ENCODE data around the gene SSUH2. TPM values are rescaled to one million over a fixed set of nuclear protein-coding genes. Genes with fewer than 3 reads are reported as not detected.
"Not testable (repeated sequence)": the region's sequence is repeated elsewhere in the genome, so short reads cannot be mapped to it uniquely, and the experiment has no call there.

The SSUH2 gene
- total and polyA plus RNA-seq, 9 of the 15 experiments (the other 6 are each of a cell fraction or from before 2014, with no cell fraction given) = 0.04 to 0.17 (median 0.04) TPM; not detected in 6

GRCh38 chr3:8681881-8682538 lies 37.4 kb upstream of the SSUH2 start:
- POLR2A ChIA-PET = interaction anchor here (0.7 kb wide), 1 partner anchor 598 kb away, joined by 3 read pairs; no protein-coding TSS in a partner anchor
- H3K9ac ChIP-seq (ENCODE audit: insufficient read depth in 1 of 2, low read depth in 2 of 2, low read length in 2 of 2); H3K36me3 ChIP-seq (ENCODE audit: control insufficient read depth, insufficient read depth, low read length); DNase-seq (ENCODE audit: extremely low read depth in 1 of 4, low spot score in 3 of 4); BruUV-seq (replicated peaks); H3K27ac ChIP-seq (ENCODE audit: extremely low read depth, low read depth, low read length); H3K79me2 ChIP-seq (ENCODE audit: control insufficient read depth, insufficient read depth, low read length); H3K9me3 ChIP-seq (replicated peaks; ENCODE audit: control insufficient read depth, insufficient read depth, low read depth, low read length); H3K4me1 ChIP-seq (replicated peaks in 1 of 2; ENCODE audit: control insufficient read depth in 2 of 2, insufficient read depth in 2 of 2, low read length in 2 of 2); ATAC-seq; in situ Hi-C loops (cut with MboI); H3K4me3 ChIP-seq; intact Hi-C loops (cut with micrococcal nuclease); FAIRE-seq; H3K9me1 ChIP-seq (ENCODE audit: control insufficient read depth, insufficient read depth, low read length); H2AFZ ChIP-seq (ENCODE audit: low read depth, low read length); CTCF ChIA-PET (ENCODE audit: low intra/inter-chr PET ratio); H3K4me2 ChIP-seq (ENCODE audit: insufficient read depth, low read length); H4K20me1 ChIP-seq (replicated peaks; ENCODE audit: control insufficient read depth, insufficient read depth, low read length): not testable (repeated sequence)
- 0% methylated on average over 8 of the region's 9 CpGs for WGBS (ENCODE audit: insufficient coverage, low coverage, missing lambda C conversion rate)
- H3K27me3 ChIP-seq (ENCODE audit: control insufficient read depth in 2 of 2, insufficient read depth in 2 of 2, low read length in 2 of 2) = peaks cover 0 to 30% of the 10 kb centered on the region in 2 experiments; a peak in 3 of 5 replicates

DNA sequence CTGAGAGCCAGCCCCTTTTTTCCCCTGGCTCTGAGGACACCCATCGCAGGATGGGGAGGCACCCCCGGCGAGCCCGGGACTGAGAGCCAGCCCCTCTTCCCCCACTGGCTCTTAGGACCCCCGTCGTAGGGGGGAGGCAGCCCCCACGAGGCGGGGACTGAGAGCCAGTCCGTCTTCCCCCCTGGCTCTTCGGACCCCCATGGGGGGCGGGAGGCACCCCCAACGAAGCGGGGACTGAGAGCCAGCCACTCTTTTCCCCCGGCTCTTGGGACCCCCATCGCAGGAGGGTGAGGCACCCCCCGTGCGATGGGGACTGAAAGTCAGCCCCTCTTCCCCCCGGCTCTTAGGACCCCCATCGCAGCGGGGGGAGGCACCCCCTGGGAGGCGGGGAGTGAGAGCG lies 36.8 kb upstream of the SSUH2 start:
- Histone ChIP-seq H4K20me1 (replicated peaks; ENCODE audit: control insufficient read depth, insufficient read depth, low read length) (no peaks in the 10 kb centered on the region), H3K4me2 (ENCODE audit: insufficient read depth, low read length) (no peak overlapping the region), H3K4me3 (no peak overlapping the region), H3K9me3 (replicated peaks; ENCODE audit: control insufficient read depth, insufficient read depth, low read depth, low read length) (no peaks in the 10 kb centered on the region), H3K9me1 (ENCODE audit: control insufficient read depth, insufficient read depth, low read length) (no peaks in the 10 kb centered on the region), H3K27ac (ENCODE audit: extremely low read depth, low read depth, low read length) (no peak overlapping the region), H3K27me3 (ENCODE audit: control insufficient read depth in 2 of 2, insufficient read depth in 2 of 2, low read length in 2 of 2) (peaks cover 3 to 35% of the 10 kb centered on the region in 2 experiments; a peak in 3 of 5 replicates), H3K79me2 (ENCODE audit: control insufficient read depth, insufficient read depth, low read length) (no peaks in the 10 kb centered on the region), H3K9ac (ENCODE audit: insufficient read depth in 1 of 2, low read depth in 2 of 2, low read length in 2 of 2) (no peak overlapping the region), H2AFZ (ENCODE audit: low read depth, low read length) (no peak overlapping the region), H3K36me3 (ENCODE audit: control insufficient read depth, insufficient read depth, low read length) (no peaks in the 10 kb centered on the region), H3K4me1 (replicated peaks in 1 of 2; ENCODE audit: control insufficient read depth in 2 of 2, insufficient read depth in 2 of 2, low read length in 2 of 2) (no peaks in the 10 kb centered on the region)
- ATAC-seq = no peak
- intact Hi-C loops (cut with micrococcal nuclease) = no loop called here
- BruUV-seq (replicated peaks) = no TSS peak
- DNase-seq (ENCODE audit: extremely low read depth in 1 of 4, low spot score in 3 of 4) = no peak
- ChIA-PET CTCF (ENCODE audit: low intra/inter-chr PET ratio) (no interaction called here), POLR2A (no interaction called here)
- in situ Hi-C loops (cut with MboI) = no loop called here
- no peak for FAIRE-seq
- 2% methylated on average over 9 of the region's 22 CpGs for WGBS (ENCODE audit: insufficient coverage, low coverage, missing lambda C conversion rate)
- TF ChIP-seq LEF1 (IDR thresholded peaks at IDR 0.05) (no peak), SMARCC2 (IDR thresholded peaks at IDR 0.05; ENCODE audit: low read depth) (no peak), NFYB (IDR thresholded peaks at IDR 0.05; ENCODE audit: extremely low read depth, insufficient read length) (no peak), ZNF232 (CRISPR knock-in tag; IDR thresholded peaks at IDR 0.05) (no peak), BCLAF1 (IDR thresholded peaks at IDR 0.05; ENCODE audit: borderline replicate concordance in 1 of 2, control insufficient read depth in 1 of 2, low read depth in 2 of 2, low read length in 1 of 2) (no peak), TRIM24 (IDR thresholded peaks at IDR 0.05) (no peak), SRSF7 (optimal IDR thresholded peaks at IDR 0.05; ENCODE audit: low read depth, low read length) (no peak), POLR2B (IDR thresholded peaks at IDR 0.05; ENCODE audit: low read depth, partially characterized antibody) (no peak)
- TF ChIP-seq, protein P1, sequence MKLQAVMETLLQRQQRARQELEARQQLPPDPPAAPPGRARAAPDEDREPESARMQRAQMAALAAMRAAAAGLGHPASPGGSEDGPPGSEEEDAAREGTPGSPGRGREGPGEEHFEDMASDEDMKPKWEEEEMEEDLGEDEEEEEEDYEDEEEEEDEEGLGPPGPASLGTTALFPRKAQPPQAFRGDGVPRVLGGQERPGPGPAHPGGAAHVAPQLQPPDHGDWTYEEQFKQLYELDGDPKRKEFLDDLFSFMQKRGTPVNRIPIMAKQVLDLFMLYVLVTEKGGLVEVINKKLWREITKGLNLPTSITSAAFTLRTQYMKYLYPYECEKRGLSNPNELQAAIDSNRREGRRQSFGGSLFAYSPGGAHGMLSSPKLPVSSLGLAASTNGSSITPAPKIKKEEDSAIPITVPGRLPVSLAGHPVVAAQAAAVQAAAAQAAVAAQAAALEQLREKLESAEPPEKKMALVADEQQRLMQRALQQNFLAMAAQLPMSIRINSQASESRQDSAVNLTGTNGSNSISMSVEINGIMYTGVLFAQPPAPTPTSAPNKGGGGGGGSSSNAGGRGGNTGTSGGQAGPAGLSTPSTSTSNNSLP (IDR thresholded peaks at IDR 0.05; ENCODE audit: borderline replicate concordance, low read depth, low read length) = no peak

Measured in K562 (cell line).